WTC11 (cell line): Measurements from ENCODE around the gene ARHGAP8. TPM values are rescaled to one million over a fixed set of nuclear protein-coding genes. Genes with fewer than 3 reads are reported as not detected.
A peak's percentile ranks its signal among the peaks of the same experiment; 100 is the strongest.
"Not testable (repeated sequence)": the region's sequence is repeated elsewhere in the genome, so short reads cannot be mapped to it uniquely, and the experiment has no call there.

Source experiments
- ATAC-seq: fragments of 200-7000 bp; cut with Tn5 transposase; 2 replicates; pipeline ENCODE4 v1.10.0; 2021; ENCODE audit warnings: mild to moderate bottlenecking, moderate library complexity
- CTCF ChIA-PET: fragments of 300-600 bp; sonication (Branson Sonifier 250); formaldehyde crosslinking; loops from one replicate; lab custom pipeline; 2021; ENCODE audit warnings: antibody characterized with exemption; lab: Charles Lee
- POLR2A ChIA-PET: fragments of 350-600 bp; sonication (Branson Sonifier 250); formaldehyde crosslinking; loops from one replicate; lab custom pipeline; 2021; ENCODE audit warnings: antibody characterized with exemption; lab: Charles Lee
- DNase-seq: peaks from one replicate; pipeline ENCODE4 v3.0.0; 2021; ENCODE audit warnings: low spot score
- H3K27ac Mint-ChIP-seq: 2 replicates; pipeline ENCODE4 v1.8.0; 2021; ENCODE audit warnings: mixed read lengths
- H3K27me3 Mint-ChIP-seq: 2 replicates; pipeline ENCODE4 v1.8.0; 2021; ENCODE audit warnings: low read depth, mild to moderate bottlenecking, moderate library complexity, mixed read lengths
- H3K36me3 Mint-ChIP-seq: 2 replicates; pipeline ENCODE4 v1.8.0; 2021; ENCODE audit warnings: mixed read lengths
- H3K4me1 Mint-ChIP-seq: 2 replicates; pipeline ENCODE4 v1.8.0; 2022; ENCODE audit warnings: mixed read lengths
- H3K4me3 Mint-ChIP-seq: 2 replicates; pipeline ENCODE4 v1.8.0; 2021; ENCODE audit warnings: mild to moderate bottlenecking, moderate library complexity, mixed read lengths
- H3K9me3 Mint-ChIP-seq: 2 replicates; pipeline ENCODE4 v1.8.0; 2021; ENCODE audit warnings: mixed read lengths
- ATF1 ChIP-seq: sonication (generic); formaldehyde crosslinking; IDR thresholded peaks from 2 replicates; pipeline ENCODE4 v1.8.1; 2023; ENCODE audit warnings: mild to moderate bottlenecking, moderate library complexity, missing genetic modification reagents
- CREM ChIP-seq: sonication (generic); formaldehyde crosslinking; IDR thresholded peaks from 2 replicates; pipeline ENCODE4 v1.8.1; 2022; ENCODE audit warnings: mild to moderate bottlenecking, missing genetic modification reagents, moderate library complexity
- ESRRA ChIP-seq: sonication (generic); formaldehyde crosslinking; IDR thresholded peaks from 2 replicates; pipeline ENCODE4 v1.8.1; 2022; ENCODE audit warnings: mild to moderate bottlenecking, missing genetic modification reagents, borderline replicate concordance
- IRF2 ChIP-seq: sonication (generic); formaldehyde crosslinking; IDR thresholded peaks from 2 replicates; pipeline ENCODE4 v1.8.0; 2022; ENCODE audit warnings: low read depth, missing genetic modification reagents, borderline replicate concordance
- JAZF1 ChIP-seq: fragments of 250-450 bp; sonication (Bioruptor Pico); IDR thresholded peaks from 2 replicates; pipeline ENCODE4 v1.9.0; 2021; ENCODE audit warnings: moderate library complexity, mild to moderate bottlenecking, inconsistent platforms
- MXD4 ChIP-seq: fragments of 250-450 bp; sonication (Bioruptor Pico); IDR thresholded peaks from 2 replicates; pipeline ENCODE4 v1.8.0; 2021; ENCODE audit warnings: mild to moderate bottlenecking, moderate library complexity, borderline replicate concordance
- NFE2L1 ChIP-seq: sonication (generic); formaldehyde crosslinking; IDR thresholded peaks from 2 replicates; pipeline ENCODE4 v1.8.1; 2023; ENCODE audit warnings: missing genetic modification reagents
- NFYB ChIP-seq: sonication (generic); formaldehyde crosslinking; conservative IDR thresholded peaks from 2 replicates; pipeline ENCODE4 v1.8.0; 2022; ENCODE audit warnings: low read depth, missing genetic modification reagents
- NR1H2 ChIP-seq: sonication (generic); formaldehyde crosslinking; IDR thresholded peaks from 2 replicates; pipeline ENCODE4 v1.9.0; 2021; ENCODE audit warnings: mild to moderate bottlenecking, moderate library complexity, missing genetic modification reagents
- RELA ChIP-seq: sonication (generic); formaldehyde crosslinking; IDR thresholded peaks from 2 replicates; pipeline ENCODE4 v1.8.1; 2022; ENCODE audit warnings: missing genetic modification reagents, mild to moderate bottlenecking, borderline replicate concordance
- ZNF138 ChIP-seq: sonication (generic); formaldehyde crosslinking; conservative IDR thresholded peaks from 2 replicates; pipeline ENCODE4 v1.8.1; 2022; ENCODE audit warnings: mild to moderate bottlenecking, moderate library complexity, missing genetic modification reagents
- ZNF219 ChIP-seq: sonication (generic); formaldehyde crosslinking; IDR thresholded peaks from 2 replicates; pipeline ENCODE4 v1.8.0; 2023; ENCODE audit warnings: missing genetic modification reagents, mild to moderate bottlenecking, borderline replicate concordance
- ZNF232 ChIP-seq: sonication (generic); formaldehyde crosslinking; IDR thresholded peaks from 2 replicates; pipeline ENCODE4 v1.8.0; 2022; ENCODE audit warnings: mild to moderate bottlenecking, missing genetic modification reagents
- ZNF396 ChIP-seq: fragments of 250-450 bp; sonication (Bioruptor Pico); IDR thresholded peaks from 2 replicates; pipeline ENCODE4 v1.8.0; 2021; ENCODE audit warnings: mild to moderate bottlenecking, moderate library complexity, borderline replicate concordance
- ZNF416 ChIP-seq: fragments of 250-450 bp; sonication (Bioruptor Pico); IDR thresholded peaks from 2 replicates; pipeline ENCODE4 v1.9.0; 2021; ENCODE audit warnings: mild to moderate bottlenecking, inconsistent platforms
- ZNF423 ChIP-seq: fragments of 250-450 bp; sonication (Bioruptor Pico); IDR thresholded peaks from 2 replicates; pipeline ENCODE4 v2.1.2; 2022; ENCODE audit warnings: mild to moderate bottlenecking, moderate library complexity
- ZNF532 ChIP-seq: fragments of 250-450 bp; sonication (Bioruptor Pico); IDR thresholded peaks from 2 replicates; pipeline ENCODE4 v1.9.0; 2021; ENCODE audit warnings: mild to moderate bottlenecking, borderline replicate concordance
- total RNA-seq: library from RNA; stranded (reverse); gene quantifications from 3 replicates; pipeline ENCODE4 v1.2.3, GENCODE V29; 2021
- TF ChIP-seq, protein P1 (sequence below): sonication (generic); formaldehyde crosslinking; conservative IDR thresholded peaks from 2 replicates; pipeline ENCODE4 v1.8.1; 2023; ENCODE audit warnings: mild to moderate bottlenecking, low read depth, missing genetic modification reagents, moderate library complexity
- TF ChIP-seq, protein P2 (sequence below): sonication (generic); formaldehyde crosslinking; IDR thresholded peaks from 2 replicates; pipeline ENCODE4 v1.8.0; 2022; ENCODE audit warnings: mild to moderate bottlenecking, missing genetic modification reagents

ARHGAP8 gene
- total RNA-seq, 1 experiment from 2014 or later, result 61.4 TPM

DNA sequence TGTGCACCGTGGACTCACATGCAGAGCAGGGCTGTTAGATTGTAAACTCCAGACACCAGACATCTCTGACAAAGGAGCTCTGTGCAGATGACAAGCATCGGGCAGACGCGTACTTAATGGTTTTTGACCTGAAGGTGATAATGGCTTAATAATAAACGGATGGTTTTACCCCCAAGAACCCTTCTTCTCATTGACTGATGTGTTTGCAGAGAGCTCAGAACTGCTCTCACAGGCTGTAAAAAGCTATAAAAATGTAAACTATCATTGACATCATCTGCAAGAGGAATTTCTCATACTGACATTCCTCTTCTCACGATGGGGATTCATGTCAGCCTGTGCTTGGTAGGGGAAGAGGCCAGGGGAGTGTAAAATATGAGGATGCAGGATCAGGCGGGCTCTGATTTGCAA, 8.6 kb upstream of the ARHGAP8 start:
- Mint-ChIP-seq H3K9me3 (peaks cover 6% of the 10 kb centered on the region), H3K4me1 (peaks cover 23% of the 10 kb centered on the region), H3K4me3 (no peak overlapping the region), H3K27me3 (peaks cover 13% of the 10 kb centered on the region), H3K36me3 (no peaks in the 10 kb centered on the region), H3K27ac (no peak overlapping the region)
- POLR2A ChIA-PET, result no interaction called here
- DNase-seq (no peak), ATAC-seq (no peak)
- CTCF ChIA-PET, result interaction anchor here (0.6 to 1.1 kb wide), 4 partner anchors 8 to 260 kb away, joined by 3 to 5 read pairs (median 4); no protein-coding TSS in a partner anchor
- TF ChIP-seq ESRRA (CRISPR knock-in tag) (no peak), ZNF532 (CRISPR knock-in tag) (no peak)

DNA sequence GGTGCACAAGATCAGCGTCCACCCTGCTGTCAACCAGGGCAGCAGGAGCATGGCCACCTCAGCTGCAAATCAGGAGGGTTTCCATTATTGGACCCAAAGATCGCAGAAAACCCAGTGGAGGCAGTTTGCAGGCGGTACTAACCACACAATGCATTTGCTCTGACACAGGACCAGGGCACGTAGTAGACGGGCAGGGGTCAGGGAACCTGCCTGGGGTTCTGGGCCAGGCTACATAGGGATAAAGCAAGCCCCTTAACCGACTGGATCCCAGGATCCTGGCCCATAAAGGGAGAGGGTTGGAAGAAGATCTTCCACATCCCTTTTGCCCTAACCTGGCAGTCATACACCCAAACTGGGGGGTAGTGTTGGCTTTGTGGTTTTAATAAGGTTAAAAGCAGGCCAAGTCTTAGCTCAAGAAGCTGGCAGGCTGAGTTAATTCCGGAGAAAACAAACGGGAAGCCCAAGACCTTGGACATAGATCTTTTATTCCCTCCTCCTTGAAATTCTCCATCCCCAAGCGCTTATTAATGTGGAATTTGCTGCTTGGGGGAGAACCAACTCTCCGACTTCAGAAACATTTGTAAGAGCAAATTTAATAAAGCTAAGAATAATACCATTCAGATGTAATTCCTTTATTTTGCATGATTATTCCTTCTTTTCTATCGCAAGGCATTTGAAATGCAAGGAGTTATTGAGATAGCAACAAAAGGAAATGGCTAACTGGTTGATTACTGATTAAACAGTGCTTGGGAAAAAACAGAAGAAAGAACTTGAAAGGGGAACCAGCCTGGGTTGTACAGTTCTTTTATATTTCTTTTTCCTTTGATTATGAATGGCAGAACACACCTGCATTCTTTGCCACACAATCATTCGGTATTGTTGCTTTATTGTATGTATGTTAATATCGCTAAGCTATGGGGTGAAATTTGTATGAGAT, 6.3 kb upstream of the ARHGAP8 start:
- H3K4me1 Mint-ChIP-seq, result peaks cover 23% of the 10 kb centered on the region
- no peak for DNase-seq
- POLR2A ChIA-PET, result no interaction called here
- TF ChIP-seq ZNF423 (no peak), RELA (CRISPR knock-in tag) (no peak), NFE2L1 (CRISPR knock-in tag) (no peak), ZNF219 (CRISPR knock-in tag) (no peak)
- TF ChIP-seq, all 79 proteins: peak for 0
- peak; percentile 41 for ATAC-seq
- no peaks in the 10 kb centered on the region for H3K36me3 Mint-ChIP-seq
- H3K9me3 Mint-ChIP-seq, result peaks cover 9% of the 10 kb centered on the region
- H3K4me3 Mint-ChIP-seq, result no peak overlapping the region
- no peak overlapping the region for H3K27ac Mint-ChIP-seq
- CTCF ChIA-PET, result no interaction called here
- peaks cover 17% of the 10 kb centered on the region for H3K27me3 Mint-ChIP-seq

DNA sequence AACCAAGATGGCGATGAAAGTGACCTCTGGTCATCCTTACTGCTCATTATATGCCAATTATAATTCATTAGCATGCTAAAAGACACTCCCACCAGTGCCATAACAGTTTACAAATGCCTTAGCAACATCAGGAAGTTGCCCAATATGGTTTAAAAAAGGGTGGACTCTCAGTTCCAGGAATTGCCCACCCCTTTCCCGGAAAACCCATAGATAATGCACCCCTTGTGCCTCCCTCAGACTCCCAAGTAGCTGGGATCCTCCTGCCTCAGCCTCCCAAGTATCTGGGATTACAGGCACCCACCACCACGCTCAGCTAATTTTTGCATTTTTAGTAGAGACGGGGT, 4.6 kb upstream of the ARHGAP8 start:
- H3K4me3 Mint-ChIP-seq, H3K36me3 Mint-ChIP-seq, H3K27ac Mint-ChIP-seq, ATAC-seq, H3K9me3 Mint-ChIP-seq, POLR2A ChIA-PET, DNase-seq, CTCF ChIA-PET: not testable (repeated sequence)
- Mint-ChIP-seq H3K27me3 (peaks cover 17% of the 10 kb centered on the region), H3K4me1 (peaks cover 23% of the 10 kb centered on the region)

GRCh38 chr22:44748524-44748923, 3.9 kb upstream of the ARHGAP8 start:
- no peak overlapping the region for H3K27ac Mint-ChIP-seq
- TF ChIP-seq CREM, result no peak
- no peak for TF ChIP-seq ZNF396
- TF ChIP-seq ZNF138, result no peak
- no peak for TF ChIP-seq ZNF232 (CRISPR knock-in tag)
- no peak for TF ChIP-seq NFYB (CRISPR knock-in tag)
- TF ChIP-seq, protein P1, sequence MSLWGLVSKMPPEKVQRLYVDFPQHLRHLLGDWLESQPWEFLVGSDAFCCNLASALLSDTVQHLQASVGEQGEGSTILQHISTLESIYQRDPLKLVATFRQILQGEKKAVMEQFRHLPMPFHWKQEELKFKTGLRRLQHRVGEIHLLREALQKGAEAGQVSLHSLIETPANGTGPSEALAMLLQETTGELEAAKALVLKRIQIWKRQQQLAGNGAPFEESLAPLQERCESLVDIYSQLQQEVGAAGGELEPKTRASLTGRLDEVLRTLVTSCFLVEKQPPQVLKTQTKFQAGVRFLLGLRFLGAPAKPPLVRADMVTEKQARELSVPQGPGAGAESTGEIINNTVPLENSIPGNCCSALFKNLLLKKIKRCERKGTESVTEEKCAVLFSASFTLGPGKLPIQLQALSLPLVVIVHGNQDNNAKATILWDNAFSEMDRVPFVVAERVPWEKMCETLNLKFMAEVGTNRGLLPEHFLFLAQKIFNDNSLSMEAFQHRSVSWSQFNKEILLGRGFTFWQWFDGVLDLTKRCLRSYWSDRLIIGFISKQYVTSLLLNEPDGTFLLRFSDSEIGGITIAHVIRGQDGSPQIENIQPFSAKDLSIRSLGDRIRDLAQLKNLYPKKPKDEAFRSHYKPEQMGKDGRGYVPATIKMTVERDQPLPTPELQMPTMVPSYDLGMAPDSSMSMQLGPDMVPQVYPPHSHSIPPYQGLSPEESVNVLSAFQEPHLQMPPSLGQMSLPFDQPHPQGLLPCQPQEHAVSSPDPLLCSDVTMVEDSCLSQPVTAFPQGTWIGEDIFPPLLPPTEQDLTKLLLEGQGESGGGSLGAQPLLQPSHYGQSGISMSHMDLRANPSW (CRISPR knock-in tag), result no peak
- no peak for TF ChIP-seq MXD4 (CRISPR knock-in tag)
- TF ChIP-seq, protein P2, sequence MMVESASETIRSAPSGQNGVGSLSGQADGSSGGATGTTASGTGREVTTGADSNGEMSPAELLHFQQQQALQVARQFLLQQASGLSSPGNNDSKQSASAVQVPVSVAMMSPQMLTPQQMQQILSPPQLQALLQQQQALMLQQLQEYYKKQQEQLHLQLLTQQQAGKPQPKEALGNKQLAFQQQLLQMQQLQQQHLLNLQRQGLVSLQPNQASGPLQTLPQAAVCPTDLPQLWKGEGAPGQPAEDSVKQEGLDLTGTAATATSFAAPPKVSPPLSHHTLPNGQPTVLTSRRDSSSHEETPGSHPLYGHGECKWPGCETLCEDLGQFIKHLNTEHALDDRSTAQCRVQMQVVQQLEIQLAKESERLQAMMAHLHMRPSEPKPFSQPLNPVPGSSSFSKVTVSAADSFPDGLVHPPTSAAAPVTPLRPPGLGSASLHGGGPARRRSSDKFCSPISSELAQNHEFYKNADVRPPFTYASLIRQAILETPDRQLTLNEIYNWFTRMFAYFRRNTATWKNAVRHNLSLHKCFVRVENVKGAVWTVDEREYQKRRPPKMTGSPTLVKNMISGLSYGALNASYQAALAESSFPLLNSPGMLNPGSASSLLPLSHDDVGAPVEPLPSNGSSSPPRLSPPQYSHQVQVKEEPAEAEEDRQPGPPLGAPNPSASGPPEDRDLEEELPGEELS (CRISPR knock-in tag), result no peak
- TF ChIP-seq ZNF416, result no peak
- no peak for TF ChIP-seq NR1H2 (CRISPR knock-in tag)
- TF ChIP-seq JAZF1 (CRISPR knock-in tag), result no peak
- no peak for TF ChIP-seq NFE2L1 (CRISPR knock-in tag)
- no peak for TF ChIP-seq IRF2
- no peak for TF ChIP-seq ATF1 (CRISPR knock-in tag)

More at GRCh38 chr22:44748524-44748923, 3.9 kb upstream of the ARHGAP8 start:
- Mint-ChIP-seq H3K36me3 (no peaks in the 10 kb centered on the region), H3K27me3 (peaks cover 14% of the 10 kb centered on the region), H3K4me1 (peaks cover 26% of the 10 kb centered on the region), H3K4me3 (no peak overlapping the region), H3K9me3 (peaks cover 9% of the 10 kb centered on the region)
- ChIA-PET POLR2A (no interaction called here), CTCF (interaction anchor here (0.7 kb wide), 2 partner anchors 16 to 161 kb away, joined by 4 read pairs; no protein-coding TSS in a partner anchor)
- DNase-seq (no peak), ATAC-seq (no peak)
